ENCODE data around the gene APBA3.

Gene APBA3

DNA sequence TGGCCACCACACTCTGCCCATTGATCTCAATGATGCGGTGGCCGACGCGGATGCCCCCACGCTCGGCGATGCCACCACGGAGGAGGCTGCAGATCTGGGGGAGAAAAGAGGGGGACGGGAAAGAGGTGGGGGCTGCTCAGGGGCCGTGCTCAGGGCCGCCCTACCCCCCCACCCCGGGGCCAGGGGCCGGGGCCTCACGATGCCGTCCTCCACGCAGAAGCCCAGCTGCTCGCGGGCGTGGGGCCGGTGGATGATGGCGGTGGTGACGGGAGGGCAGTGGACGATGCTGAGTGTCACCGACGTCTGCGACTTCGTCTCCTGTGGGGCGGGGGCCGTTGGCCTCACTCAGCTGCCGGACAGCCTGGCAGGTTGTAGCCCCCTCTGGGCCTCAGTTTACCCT is 10.3 kb downstream of the APBA3 start:
- TF ChIP-seq, protein P1, sequence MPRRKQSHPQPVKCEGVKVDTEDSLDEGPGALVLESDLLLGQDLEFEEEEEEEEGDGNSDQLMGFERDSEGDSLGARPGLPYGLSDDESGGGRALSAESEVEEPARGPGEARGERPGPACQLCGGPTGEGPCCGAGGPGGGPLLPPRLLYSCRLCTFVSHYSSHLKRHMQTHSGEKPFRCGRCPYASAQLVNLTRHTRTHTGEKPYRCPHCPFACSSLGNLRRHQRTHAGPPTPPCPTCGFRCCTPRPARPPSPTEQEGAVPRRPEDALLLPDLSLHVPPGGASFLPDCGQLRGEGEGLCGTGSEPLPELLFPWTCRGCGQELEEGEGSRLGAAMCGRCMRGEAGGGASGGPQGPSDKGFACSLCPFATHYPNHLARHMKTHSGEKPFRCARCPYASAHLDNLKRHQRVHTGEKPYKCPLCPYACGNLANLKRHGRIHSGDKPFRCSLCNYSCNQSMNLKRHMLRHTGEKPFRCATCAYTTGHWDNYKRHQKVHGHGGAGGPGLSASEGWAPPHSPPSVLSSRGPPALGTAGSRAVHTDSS (tag by site-specific recombination; IDR thresholded peaks at IDR 0.05) = no peak
- TF ChIP-seq, protein P2, sequence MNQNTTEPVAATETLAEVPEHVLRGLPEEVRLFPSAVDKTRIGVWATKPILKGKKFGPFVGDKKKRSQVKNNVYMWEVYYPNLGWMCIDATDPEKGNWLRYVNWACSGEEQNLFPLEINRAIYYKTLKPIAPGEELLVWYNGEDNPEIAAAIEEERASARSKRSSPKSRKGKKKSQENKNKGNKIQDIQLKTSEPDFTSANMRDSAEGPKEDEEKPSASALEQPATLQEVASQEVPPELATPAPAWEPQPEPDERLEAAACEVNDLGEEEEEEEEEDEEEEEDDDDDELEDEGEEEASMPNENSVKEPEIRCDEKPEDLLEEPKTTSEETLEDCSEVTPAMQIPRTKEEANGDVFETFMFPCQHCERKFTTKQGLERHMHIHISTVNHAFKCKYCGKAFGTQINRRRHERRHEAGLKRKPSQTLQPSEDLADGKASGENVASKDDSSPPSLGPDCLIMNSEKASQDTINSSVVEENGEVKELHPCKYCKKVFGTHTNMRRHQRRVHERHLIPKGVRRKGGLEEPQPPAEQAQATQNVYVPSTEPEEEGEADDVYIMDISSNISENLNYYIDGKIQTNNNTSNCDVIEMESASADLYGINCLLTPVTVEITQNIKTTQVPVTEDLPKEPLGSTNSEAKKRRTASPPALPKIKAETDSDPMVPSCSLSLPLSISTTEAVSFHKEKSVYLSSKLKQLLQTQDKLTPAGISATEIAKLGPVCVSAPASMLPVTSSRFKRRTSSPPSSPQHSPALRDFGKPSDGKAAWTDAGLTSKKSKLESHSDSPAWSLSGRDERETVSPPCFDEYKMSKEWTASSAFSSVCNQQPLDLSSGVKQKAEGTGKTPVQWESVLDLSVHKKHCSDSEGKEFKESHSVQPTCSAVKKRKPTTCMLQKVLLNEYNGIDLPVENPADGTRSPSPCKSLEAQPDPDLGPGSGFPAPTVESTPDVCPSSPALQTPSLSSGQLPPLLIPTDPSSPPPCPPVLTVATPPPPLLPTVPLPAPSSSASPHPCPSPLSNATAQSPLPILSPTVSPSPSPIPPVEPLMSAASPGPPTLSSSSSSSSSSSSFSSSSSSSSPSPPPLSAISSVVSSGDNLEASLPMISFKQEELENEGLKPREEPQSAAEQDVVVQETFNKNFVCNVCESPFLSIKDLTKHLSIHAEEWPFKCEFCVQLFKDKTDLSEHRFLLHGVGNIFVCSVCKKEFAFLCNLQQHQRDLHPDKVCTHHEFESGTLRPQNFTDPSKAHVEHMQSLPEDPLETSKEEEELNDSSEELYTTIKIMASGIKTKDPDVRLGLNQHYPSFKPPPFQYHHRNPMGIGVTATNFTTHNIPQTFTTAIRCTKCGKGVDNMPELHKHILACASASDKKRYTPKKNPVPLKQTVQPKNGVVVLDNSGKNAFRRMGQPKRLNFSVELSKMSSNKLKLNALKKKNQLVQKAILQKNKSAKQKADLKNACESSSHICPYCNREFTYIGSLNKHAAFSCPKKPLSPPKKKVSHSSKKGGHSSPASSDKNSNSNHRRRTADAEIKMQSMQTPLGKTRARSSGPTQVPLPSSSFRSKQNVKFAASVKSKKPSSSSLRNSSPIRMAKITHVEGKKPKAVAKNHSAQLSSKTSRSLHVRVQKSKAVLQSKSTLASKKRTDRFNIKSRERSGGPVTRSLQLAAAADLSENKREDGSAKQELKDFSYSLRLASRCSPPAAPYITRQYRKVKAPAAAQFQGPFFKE (tag by site-specific recombination; IDR thresholded peaks at IDR 0.05; ENCODE audit: borderline replicate concordance) = no peak
- TF ChIP-seq GLI4 (tag by site-specific recombination; IDR thresholded peaks at IDR 0.05) (no peak), ZEB2 (tag by site-specific recombination; IDR thresholded peaks at IDR 0.05) (no peak), SP2 (tag by site-specific recombination; IDR thresholded peaks at IDR 0.05) (no peak), SCRT2 (tag by site-specific recombination; IDR thresholded peaks at IDR 0.05) (no peak), ZNF473 (tag by site-specific recombination; IDR thresholded peaks at IDR 0.05) (no peak), TCF7L2 (IDR thresholded peaks at IDR 0.05; ENCODE audit: borderline replicate concordance, low read depth, low read length) (no peak), ZNF785 (tag by site-specific recombination; IDR thresholded peaks at IDR 0.05) (no peak), ZNF501 (tag by site-specific recombination; IDR thresholded peaks at IDR 0.05) (no peak), ZNF843 (tag by site-specific recombination; IDR thresholded peaks at IDR 0.05) (no peak), ZSCAN30 (tag by site-specific recombination; IDR thresholded peaks at IDR 0.05) (no peak), ZNF423 (tag by site-specific recombination; IDR thresholded peaks at IDR 0.05) (no peak)
- TF ChIP-seq, protein P3, sequence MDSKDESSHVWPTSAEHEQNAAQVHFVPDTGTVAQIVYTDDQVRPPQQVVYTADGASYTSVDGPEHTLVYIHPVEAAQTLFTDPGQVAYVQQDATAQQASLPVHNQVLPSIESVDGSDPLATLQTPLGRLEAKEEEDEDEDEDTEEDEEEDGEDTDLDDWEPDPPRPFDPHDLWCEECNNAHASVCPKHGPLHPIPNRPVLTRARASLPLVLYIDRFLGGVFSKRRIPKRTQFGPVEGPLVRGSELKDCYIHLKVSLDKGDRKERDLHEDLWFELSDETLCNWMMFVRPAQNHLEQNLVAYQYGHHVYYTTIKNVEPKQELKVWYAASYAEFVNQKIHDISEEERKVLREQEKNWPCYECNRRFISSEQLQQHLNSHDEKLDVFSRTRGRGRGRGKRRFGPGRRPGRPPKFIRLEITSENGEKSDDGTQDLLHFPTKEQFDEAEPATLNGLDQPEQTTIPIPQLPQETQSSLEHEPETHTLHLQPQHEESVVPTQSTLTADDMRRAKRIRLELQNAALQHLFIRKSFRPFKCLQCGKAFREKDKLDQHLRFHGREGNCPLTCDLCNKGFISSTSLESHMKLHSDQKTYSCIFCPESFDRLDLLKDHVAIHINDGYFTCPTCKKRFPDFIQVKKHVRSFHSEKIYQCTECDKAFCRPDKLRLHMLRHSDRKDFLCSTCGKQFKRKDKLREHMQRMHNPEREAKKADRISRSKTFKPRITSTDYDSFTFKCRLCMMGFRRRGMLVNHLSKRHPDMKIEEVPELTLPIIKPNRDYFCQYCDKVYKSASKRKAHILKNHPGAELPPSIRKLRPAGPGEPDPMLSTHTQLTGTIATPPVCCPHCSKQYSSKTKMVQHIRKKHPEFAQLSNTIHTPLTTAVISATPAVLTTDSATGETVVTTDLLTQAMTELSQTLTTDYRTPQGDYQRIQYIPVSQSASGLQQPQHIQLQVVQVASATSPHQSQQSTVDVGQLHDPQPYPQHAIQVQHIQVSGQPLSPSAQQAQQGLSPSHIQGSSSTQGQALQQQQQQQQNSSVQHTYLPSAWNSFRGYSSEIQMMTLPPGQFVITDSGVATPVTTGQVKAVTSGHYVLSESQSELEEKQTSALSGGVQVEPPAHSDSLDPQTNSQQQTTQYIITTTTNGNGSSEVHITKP (tag by site-specific recombination; IDR thresholded peaks at IDR 0.05) = no peak
- TF ChIP-seq, protein P4, sequence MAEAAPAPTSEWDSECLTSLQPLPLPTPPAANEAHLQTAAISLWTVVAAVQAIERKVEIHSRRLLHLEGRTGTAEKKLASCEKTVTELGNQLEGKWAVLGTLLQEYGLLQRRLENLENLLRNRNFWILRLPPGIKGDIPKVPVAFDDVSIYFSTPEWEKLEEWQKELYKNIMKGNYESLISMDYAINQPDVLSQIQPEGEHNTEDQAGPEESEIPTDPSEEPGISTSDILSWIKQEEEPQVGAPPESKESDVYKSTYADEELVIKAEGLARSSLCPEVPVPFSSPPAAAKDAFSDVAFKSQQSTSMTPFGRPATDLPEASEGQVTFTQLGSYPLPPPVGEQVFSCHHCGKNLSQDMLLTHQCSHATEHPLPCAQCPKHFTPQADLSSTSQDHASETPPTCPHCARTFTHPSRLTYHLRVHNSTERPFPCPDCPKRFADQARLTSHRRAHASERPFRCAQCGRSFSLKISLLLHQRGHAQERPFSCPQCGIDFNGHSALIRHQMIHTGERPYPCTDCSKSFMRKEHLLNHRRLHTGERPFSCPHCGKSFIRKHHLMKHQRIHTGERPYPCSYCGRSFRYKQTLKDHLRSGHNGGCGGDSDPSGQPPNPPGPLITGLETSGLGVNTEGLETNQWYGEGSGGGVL (tag by site-specific recombination; IDR thresholded peaks at IDR 0.05) = no peak
- Histone ChIP-seq H3K36me3 (ENCODE audit: control insufficient read depth in 2 of 2, insufficient read depth in 1 of 2, low read length in 2 of 2) (peaks cover 0 to 27% of the 10 kb centered on the region in 2 experiments; a peak in 2 of 3 replicates), H3K4me3 (ENCODE audit: low read depth, low read length) (no peak overlapping the region), H3K27ac (ENCODE audit: extremely low read depth, low read depth, low read length) (no peak overlapping the region), H3K4me1 (ENCODE audit: control insufficient read depth, insufficient read depth, low read length) (no peaks in the 10 kb centered on the region), H3K9me3 (ENCODE audit: control insufficient read depth, insufficient read depth, low read depth, low read length) (no peaks in the 10 kb centered on the region)
- POLR2A ChIA-PET = interaction anchor here (0.6 kb wide), 1 partner anchor 139 kb away, joined by 5 read pairs; no protein-coding TSS in a partner anchor
- CTCF ChIA-PET = interaction anchor here (0.6 to 1.4 kb wide), 2 partner anchors 11 to 560 kb away, joined by 3 to 4 read pairs; no protein-coding TSS in a partner anchor

Measured in HEK293 (cell line).